GM12864 (cell line): ENCODE results near the gene FAM193A.

Source experiments
- DNase-seq: peaks from one replicate; pipeline ENCODE4 v3.0.0-alpha.2; 2011; ENCODE audit warnings: low read depth
- H3K4me3 ChIP-seq: 2 replicates; pipeline ENCODE4 v1.5.1; 2011; ENCODE audit warnings: mild to moderate bottlenecking, low read depth, low read length, control low read depth
- CTCF ChIP-seq: IDR thresholded peaks from 2 replicates; pipeline ENCODE4 v1.5.1; 2011; ENCODE audit warnings: low read depth, mild to moderate bottlenecking, moderate library complexity, low read length, control low read depth, inconsistent platforms; ENCODE audit errors: missing control alignments

FAM193A gene

GRCh38 chr4:2650276-2650675, 113.8 kb downstream of the FAM193A start:
- no peak overlapping the region for H3K4me3 ChIP-seq
- no peak for TF ChIP-seq CTCF
- no peak for DNase-seq

- no peak for DNase-seq
- TF ChIP-seq CTCF = no peak
- H3K4me3 ChIP-seq = no peak overlapping the region
These were observed 115.1 kb downstream of the FAM193A start for GRCh38 chr4:2651546-2651945.

DNA sequence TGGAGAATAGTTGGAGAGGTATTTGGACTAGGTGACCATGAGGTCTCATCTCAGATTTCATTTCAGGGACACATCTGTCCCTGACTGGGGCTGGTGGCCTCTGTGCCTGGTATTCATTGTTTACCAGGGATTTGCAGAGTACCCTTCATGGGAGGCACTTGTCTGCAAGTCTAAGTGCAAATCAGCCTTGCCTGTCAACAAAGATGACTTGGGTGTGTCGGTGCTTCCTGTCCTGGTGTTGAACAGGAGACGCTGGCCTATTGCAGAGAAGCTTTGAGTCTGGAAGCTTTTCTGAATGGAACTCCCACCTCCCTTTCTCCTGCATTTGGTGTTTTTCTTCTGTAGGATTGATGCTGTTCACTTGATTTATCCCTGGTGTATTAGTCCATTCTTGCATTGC, 115.6 kb downstream of the FAM193A start:
- no peak for TF ChIP-seq CTCF
- H3K4me3 ChIP-seq = no peak overlapping the region
- no peak for DNase-seq

DNA sequence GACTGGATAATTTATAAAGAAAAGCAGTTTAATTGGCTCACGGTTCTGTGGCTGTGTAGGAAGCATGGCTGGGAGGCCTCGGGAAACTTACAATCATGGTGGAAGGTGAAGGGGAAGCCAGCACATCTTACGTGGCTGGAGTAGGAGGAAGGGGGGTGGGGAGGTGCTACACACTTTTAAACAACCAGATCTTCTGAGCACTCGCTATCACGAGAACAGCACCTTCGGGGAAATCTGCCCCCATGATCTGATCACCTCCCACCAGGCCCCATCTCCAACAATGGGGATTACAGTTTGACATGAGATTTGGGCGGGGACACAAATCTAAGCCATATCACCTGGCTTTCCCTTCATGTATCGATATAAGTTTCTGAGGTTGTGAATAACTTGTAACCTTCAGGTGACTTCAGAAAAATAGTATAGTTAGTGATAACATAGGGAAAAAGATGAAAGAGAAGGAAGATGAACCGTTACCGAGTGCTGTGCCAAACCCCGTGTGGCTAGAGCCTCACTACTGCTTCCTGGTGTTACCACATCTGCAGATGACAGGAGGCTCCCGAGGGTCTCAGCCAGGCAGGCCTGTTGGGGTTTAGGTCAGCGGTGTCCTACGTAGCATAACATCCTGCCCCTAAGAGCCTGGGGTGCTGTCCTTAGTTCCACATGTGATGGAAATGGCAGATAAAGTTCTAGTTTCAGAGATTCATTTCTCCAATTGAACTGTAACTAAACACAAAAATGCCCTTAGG, 116.1 kb downstream of the FAM193A start:
- no peak overlapping the region for H3K4me3 ChIP-seq
- TF ChIP-seq CTCF = no peak
- no peak for DNase-seq

DNA sequence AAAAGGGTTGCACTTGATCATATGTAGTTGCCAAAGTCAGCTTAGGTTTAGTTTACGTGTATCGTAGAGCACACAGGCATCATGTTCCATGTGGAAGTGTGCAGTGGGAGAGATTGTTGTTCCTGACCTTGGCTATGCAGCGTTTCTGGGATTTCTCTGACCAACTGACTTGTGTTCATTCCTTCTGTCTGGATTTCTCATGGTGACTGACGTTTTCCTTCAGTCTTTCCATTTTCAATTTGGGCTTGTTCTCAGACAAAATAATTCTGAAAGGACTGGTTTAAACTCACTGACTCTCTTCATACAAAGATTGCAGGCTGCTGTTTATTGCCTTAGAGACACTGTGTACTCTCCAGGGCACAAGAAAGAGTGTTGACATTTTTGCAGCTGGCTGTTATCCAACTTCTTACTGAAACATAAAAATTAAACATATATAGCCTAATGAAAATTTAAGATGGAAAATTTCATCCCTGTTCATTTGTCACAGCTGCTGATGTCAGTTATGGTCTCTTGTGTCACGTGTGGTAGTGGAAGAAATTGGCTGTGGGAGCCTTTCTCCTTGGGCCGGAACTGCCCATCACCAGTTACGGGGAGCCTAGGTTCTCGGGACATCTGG, 124.3 kb downstream of the FAM193A start:
- no peak overlapping the region for H3K4me3 ChIP-seq
- no peak for TF ChIP-seq CTCF
- no peak for DNase-seq

- DNase-seq = no peak
- TF ChIP-seq CTCF = no peak
- H3K4me3 ChIP-seq = no peak overlapping the region
These were observed 126.2 kb downstream of the FAM193A start for GRCh38 chr4:2662598-2662997.

DNA sequence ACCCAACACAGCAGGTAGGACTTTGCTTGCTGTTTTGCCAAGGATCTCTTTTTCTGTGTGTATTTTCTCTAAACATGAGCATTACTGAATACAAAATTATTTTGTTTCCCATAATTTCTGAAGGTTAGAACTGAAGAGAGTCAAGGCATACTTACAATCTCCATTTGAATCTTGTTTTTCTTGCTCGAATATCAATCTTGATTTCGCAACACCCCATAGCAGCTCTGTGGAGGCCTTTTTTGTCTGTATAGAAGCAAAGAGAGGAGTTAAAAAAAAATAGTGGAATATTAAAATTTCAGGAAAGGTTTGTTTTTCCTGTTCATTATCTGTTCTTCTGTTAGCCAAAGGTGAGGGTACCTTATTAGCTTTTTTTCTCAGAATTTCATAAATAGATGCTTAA, 126.8 kb downstream of the FAM193A start:
- DNase-seq = no peak
- no peak for TF ChIP-seq CTCF
- no peak overlapping the region for H3K4me3 ChIP-seq
